Liver (tissue), 9 donors: ENCODE measurements around the gene VPS39. TPM values are rescaled to one million over a fixed set of nuclear protein-coding genes. Genes with fewer than 3 reads are reported as not detected.

Experiments
- DNase-seq: peaks from one replicate; pipeline ENCODE4 v3.0.0-alpha.2; 2017; ENCODE audit warnings: low spot score
- H3K27ac ChIP-seq, 2 donors: one replicate each; pipeline ENCODE4 v1.7.0; 2013; ENCODE audit warnings: inconsistent platforms in 2 of 2, low read length in 2 of 2, control low read depth in 1 of 2, low read depth in 1 of 2, mild to moderate bottlenecking in 1 of 2
- H3K27me3 ChIP-seq, 4 donors: one replicate each; pipeline versions ENCODE4 v1.6.1 to v1.7.0; 2013; ENCODE audit warnings: low read length in 3 of 4, inconsistent platforms in 1 of 4, mild to moderate bottlenecking in 1 of 4, moderate library complexity in 1 of 4; ENCODE audit not compliant: control insufficient read depth in 4 of 4, insufficient read depth in 4 of 4
- H3K36me3 ChIP-seq, 4 donors: one replicate each; pipeline versions ENCODE4 v1.6.1 to v1.7.0; 2013; ENCODE audit warnings: low read length in 3 of 4, mild to moderate bottlenecking in 3 of 4, low read depth in 1 of 4, moderate library complexity in 1 of 4; ENCODE audit not compliant: control insufficient read depth in 4 of 4, insufficient read depth in 3 of 4
- H3K4me1 ChIP-seq, 4 donors: one replicate each; pipeline versions ENCODE4 v1.6.1 to v1.7.0; 2013; ENCODE audit warnings: low read length in 3 of 4, mild to moderate bottlenecking in 3 of 4, moderate library complexity in 1 of 4; ENCODE audit not compliant: control insufficient read depth in 4 of 4, insufficient read depth in 4 of 4
- H3K4me3 ChIP-seq, 3 donors: one replicate each; pipeline versions ENCODE4 v1.6.1 to v1.7.0; 2013; ENCODE audit warnings: low read length in 3 of 3, control low read depth in 1 of 3, low read depth in 1 of 3, mild to moderate bottlenecking in 1 of 3
- H3K9ac ChIP-seq, 2 donors: one replicate each; pipeline ENCODE4 v1.7.0; 2013; ENCODE audit warnings: low read length in 2 of 2, mild to moderate bottlenecking in 2 of 2, moderate library complexity in 2 of 2, control low read depth in 1 of 2, low read depth in 1 of 2
- H3K9me3 ChIP-seq, 4 donors: one replicate each; pipeline versions ENCODE4 v1.6.1 to v1.7.0; 2013; ENCODE audit warnings: low read length in 3 of 4; ENCODE audit not compliant: control insufficient read depth in 4 of 4
- ATF3 ChIP-seq: IDR thresholded peaks from 2 replicates; pipeline ENCODE4 v1.6.1; 2016; ENCODE audit warnings: antibody characterized with exemption
- CTCF ChIP-seq: fragments of 150-350 bp; IDR thresholded peaks from 2 replicates; pipeline ENCODE4 v1.5.1; 2017; ENCODE audit warnings: improper control_type of control experiment, low read depth, low read length; ENCODE audit not compliant: missing input control
- EGR1 ChIP-seq, 2 donors: IDR thresholded peaks; 2 replicates each; pipeline ENCODE4 v1.6.1; 2016 to 2018; ENCODE audit warnings: antibody characterized with exemption in 2 of 2, low read depth in 2 of 2
- FOXA1 ChIP-seq: IDR thresholded peaks from 2 replicates; pipeline ENCODE4 v1.6.1; 2016; ENCODE audit warnings: antibody characterized with exemption
- FOXA2 ChIP-seq: IDR thresholded peaks from 2 replicates; pipeline ENCODE4 v1.6.1; 2016; ENCODE audit warnings: antibody characterized with exemption
- HNF4A ChIP-seq, 2 donors: conservative IDR thresholded peaks; 2 replicates each; pipeline ENCODE4 v1.6.1; 2016; ENCODE audit warnings: antibody characterized with exemption in 2 of 2, mild to moderate bottlenecking in 2 of 2
- JUND ChIP-seq, 2 donors: IDR thresholded peaks; 2 replicates each; pipeline ENCODE4 v1.6.1; 2016; ENCODE audit warnings: antibody characterized with exemption in 2 of 2
- NR2F2 ChIP-seq: IDR thresholded peaks from 2 replicates; pipeline ENCODE4 v1.6.1; 2016; ENCODE audit warnings: antibody characterized with exemption
- RAD21 ChIP-seq, 2 donors: IDR thresholded peaks; 2 replicates each; pipeline ENCODE4 v1.6.1; 2016; ENCODE audit warnings: antibody characterized with exemption in 2 of 2, mild to moderate bottlenecking in 2 of 2
- SP1 ChIP-seq: IDR thresholded peaks from 2 replicates; pipeline ENCODE4 v1.6.1; 2018; ENCODE audit warnings: antibody characterized with exemption, mild to moderate bottlenecking
- TAF1 ChIP-seq: conservative IDR thresholded peaks from 2 replicates; pipeline ENCODE4 v1.6.1; 2016; ENCODE audit warnings: antibody characterized with exemption, mild to moderate bottlenecking
- YY1 ChIP-seq: IDR thresholded peaks from 2 replicates; pipeline ENCODE4 v1.6.1; 2016; ENCODE audit warnings: antibody characterized with exemption, mild to moderate bottlenecking
- WGBS: extraction: QIAGEN DNeasy Blood & Tissue Kit; methylation state at CpG from one replicate; pipeline ENCODE4 v1.1.7; 2013; 5-methylcytosine and 5-hydroxymethylcytosine counted together
- polyA plus RNA-seq, 2 donors: library from polyadenylated mRNA; stranded (reverse) in 1 of 2; unstranded in 1 of 2; fragments of 200-250 nt in 1 of 2; fragments of >200 nt in 1 of 2; fragmentation: Nextera tagmentation in 1 of 2; extraction: Ambion mirVana in 1 of 2; gene quantifications; one replicate each; pipeline versions ENCODE4 v1.2.1 to v1.2.3, GENCODE V29; 2013 to 2015
- total RNA-seq, 2 donors: library from RNA; depleted of rRNA; stranded (reverse); fragments of >200 nt; gene quantifications; one replicate each; pipeline ENCODE4 v1.2.3, GENCODE V29; 2014
- TF ChIP-seq, protein P1 (sequence below): IDR thresholded peaks from 2 replicates; pipeline ENCODE4 v1.6.1; 2016; ENCODE audit warnings: antibody characterized with exemption, mild to moderate bottlenecking
- TF ChIP-seq, protein P2 (sequence below): IDR thresholded peaks from 2 replicates; pipeline ENCODE4 v1.6.1; 2016; ENCODE audit warnings: antibody characterized with exemption
- donor health status: healthy.
- donor health status: healthy.
- donor health status: healthy.
- donor health status: healthy.
- donor health status: healthy.

The VPS39 gene
- total and polyA plus RNA-seq, 4 donors, result 11.1 to 41.2 (median 16.8) TPM

DNA sequence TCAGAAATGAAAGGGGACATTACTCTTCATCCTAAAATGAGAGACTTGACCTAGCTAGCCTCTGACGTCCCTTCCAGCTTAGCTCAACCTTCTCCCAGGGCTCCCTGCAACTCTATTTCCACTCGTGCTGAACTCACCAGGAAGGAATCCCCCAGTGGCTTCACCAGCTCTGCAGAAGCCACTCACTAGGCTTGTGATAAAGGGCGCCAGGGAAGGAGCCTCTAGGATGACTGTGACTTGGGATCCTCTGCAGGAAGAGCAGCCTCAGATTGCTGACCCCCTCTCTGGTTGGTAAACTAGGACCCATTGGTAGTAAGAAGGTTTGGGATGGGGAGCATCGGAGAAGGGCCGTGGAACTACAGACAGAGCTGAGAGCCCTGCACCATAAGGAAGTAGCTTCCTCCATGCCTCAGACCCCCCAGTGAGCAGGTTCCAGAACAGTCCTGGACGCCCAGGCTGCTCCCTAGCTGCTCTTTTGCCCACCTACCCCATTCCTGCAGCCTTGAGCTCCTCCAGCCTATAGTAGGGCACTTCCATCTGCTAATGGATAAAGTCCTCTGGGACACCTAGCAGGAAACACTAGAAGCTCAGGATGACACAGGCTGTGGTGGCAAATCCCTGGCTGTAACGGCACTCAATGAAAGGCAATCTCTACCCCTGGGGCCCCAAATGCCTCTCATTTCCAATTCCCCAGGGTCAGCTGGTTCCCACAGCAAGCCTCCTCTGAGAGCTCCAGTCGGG is 77.7 kb downstream of the VPS39 start:
- Histone ChIP-seq H3K27me3 (no peaks in the 10 kb centered on the region), H3K9ac (no peak overlapping the region), H3K36me3 (no peaks in the 10 kb centered on the region), H3K4me1 (no peaks in the 10 kb centered on the region), H3K4me3 (no peak overlapping the region), H3K9me3 (no peaks in the 10 kb centered on the region), H3K27ac (no peak overlapping the region)
- WGBS, result 66% methylated on average over 8 of the region's 8 CpGs
- TF ChIP-seq NR2F2, result no peak
- TF ChIP-seq SP1, result no peak
- no peak for TF ChIP-seq ATF3
- DNase-seq, result no peak

- Histone ChIP-seq H3K9ac (no peak overlapping the region), H3K9me3 (no peaks in the 10 kb centered on the region), H3K27me3 (no peaks in the 10 kb centered on the region), H3K27ac (no peak overlapping the region), H3K4me1 (no peaks in the 10 kb centered on the region), H3K4me3 (no peak overlapping the region), H3K36me3 (no peaks in the 10 kb centered on the region)
- WGBS, result 83% methylated on average over 2 of the region's 2 CpGs
- TF ChIP-seq ATF3, result no peak
- TF ChIP-seq FOXA1, result no peak
- TF ChIP-seq YY1, result no peak
- no peak for TF ChIP-seq NR2F2
- TF ChIP-seq CTCF, result no peak
- TF ChIP-seq HNF4A (conservative IDR thresholded peaks at IDR 0.05), result no peak
- TF ChIP-seq TAF1, result no peak
- no peak for TF ChIP-seq RAD21 (IDR thresholded peaks at IDR 0.05)
- no peak for TF ChIP-seq FOXA2
- no peak for TF ChIP-seq JUND (IDR thresholded peaks at IDR 0.05)
- TF ChIP-seq, protein P1, sequence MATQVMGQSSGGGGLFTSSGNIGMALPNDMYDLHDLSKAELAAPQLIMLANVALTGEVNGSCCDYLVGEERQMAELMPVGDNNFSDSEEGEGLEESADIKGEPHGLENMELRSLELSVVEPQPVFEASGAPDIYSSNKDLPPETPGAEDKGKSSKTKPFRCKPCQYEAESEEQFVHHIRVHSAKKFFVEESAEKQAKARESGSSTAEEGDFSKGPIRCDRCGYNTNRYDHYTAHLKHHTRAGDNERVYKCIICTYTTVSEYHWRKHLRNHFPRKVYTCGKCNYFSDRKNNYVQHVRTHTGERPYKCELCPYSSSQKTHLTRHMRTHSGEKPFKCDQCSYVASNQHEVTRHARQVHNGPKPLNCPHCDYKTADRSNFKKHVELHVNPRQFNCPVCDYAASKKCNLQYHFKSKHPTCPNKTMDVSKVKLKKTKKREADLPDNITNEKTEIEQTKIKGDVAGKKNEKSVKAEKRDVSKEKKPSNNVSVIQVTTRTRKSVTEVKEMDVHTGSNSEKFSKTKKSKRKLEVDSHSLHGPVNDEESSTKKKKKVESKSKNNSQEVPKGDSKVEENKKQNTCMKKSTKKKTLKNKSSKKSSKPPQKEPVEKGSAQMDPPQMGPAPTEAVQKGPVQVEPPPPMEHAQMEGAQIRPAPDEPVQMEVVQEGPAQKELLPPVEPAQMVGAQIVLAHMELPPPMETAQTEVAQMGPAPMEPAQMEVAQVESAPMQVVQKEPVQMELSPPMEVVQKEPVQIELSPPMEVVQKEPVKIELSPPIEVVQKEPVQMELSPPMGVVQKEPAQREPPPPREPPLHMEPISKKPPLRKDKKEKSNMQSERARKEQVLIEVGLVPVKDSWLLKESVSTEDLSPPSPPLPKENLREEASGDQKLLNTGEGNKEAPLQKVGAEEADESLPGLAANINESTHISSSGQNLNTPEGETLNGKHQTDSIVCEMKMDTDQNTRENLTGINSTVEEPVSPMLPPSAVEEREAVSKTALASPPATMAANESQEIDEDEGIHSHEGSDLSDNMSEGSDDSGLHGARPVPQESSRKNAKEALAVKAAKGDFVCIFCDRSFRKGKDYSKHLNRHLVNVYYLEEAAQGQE, result no peak
- TF ChIP-seq, protein P2, sequence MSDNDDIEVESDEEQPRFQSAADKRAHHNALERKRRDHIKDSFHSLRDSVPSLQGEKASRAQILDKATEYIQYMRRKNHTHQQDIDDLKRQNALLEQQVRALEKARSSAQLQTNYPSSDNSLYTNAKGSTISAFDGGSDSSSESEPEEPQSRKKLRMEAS, result no peak
- no peak for TF ChIP-seq EGR1 (IDR thresholded peaks at IDR 0.05; ENCODE audit: low read depth in 2 of 2)
- no peak for DNase-seq
These were observed 78.7 kb downstream of the VPS39 start for GRCh38 chr15:42129364-42129763.
